HUES6 (cell line): ENCODE data around the gene RPS25.
"Not testable (repeated sequence)": the region's sequence is repeated elsewhere in the genome, so short reads cannot be mapped to it uniquely, and the experiment has no call there.

Experiments
- H3K27ac ChIP-seq: 2 replicates; pipeline ENCODE4 v1.7.0; 2013; ENCODE audit warnings: low read depth, mild to moderate bottlenecking, low read length, inconsistent platforms
- H3K27me3 ChIP-seq: 2 replicates; pipeline ENCODE4 v1.6.1; 2013; ENCODE audit warnings: low read length; ENCODE audit not compliant: control insufficient read depth, insufficient read depth
- H3K36me3 ChIP-seq: 2 replicates; pipeline ENCODE4 v1.6.1; 2013; ENCODE audit warnings: low read length; ENCODE audit not compliant: control insufficient read depth, insufficient read depth
- H3K4me1 ChIP-seq: 2 replicates; pipeline ENCODE4 v1.6.1; 2013; ENCODE audit warnings: low read length; ENCODE audit not compliant: control insufficient read depth, insufficient read depth
- H3K4me3 ChIP-seq: 2 replicates; pipeline ENCODE4 v1.5.1; 2013; ENCODE audit warnings: low read depth, low read length
- H3K9ac ChIP-seq: one replicate; pipeline ENCODE4 v1.6.1; 2013; ENCODE audit warnings: mild to moderate bottlenecking, low read length
- H3K9me3 ChIP-seq: 2 replicates; pipeline ENCODE4 v1.6.1; 2013; ENCODE audit warnings: low read depth, low read length; ENCODE audit not compliant: control insufficient read depth, insufficient read depth

Gene RPS25

DNA sequence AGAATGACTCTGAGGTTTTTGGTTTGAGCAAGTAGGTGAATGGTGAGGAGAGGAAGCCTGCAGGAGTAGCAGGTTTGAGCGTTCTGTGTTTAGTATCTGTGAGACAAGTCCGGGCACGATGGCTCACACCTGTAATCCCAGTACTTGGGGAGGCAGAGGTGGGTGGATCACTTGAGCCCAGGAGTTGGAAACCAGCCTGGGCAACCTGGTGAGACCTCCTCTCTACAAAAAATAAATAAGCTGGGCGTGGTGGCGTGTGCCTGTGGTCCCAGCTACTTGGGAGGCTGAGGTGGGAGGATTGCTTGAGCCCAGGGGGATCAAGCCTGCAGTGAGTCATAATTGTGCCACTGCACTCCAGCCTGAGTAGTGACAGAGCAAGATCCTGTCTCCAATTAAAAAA is 29.9 kb downstream of the RPS25 start:
- Histone ChIP-seq H3K27ac (no peak overlapping the region), H3K4me1 (no peaks in the 10 kb centered on the region; the same call in 1 of the 2 replicates), H3K4me3 (no peak overlapping the region), H3K27me3 (no peaks in the 10 kb centered on the region), H3K9ac (no peak overlapping the region), H3K36me3 (0 out of 2 replicates have a peak, but pooled peaks cover under 1% of the 10 kb centered on the region), H3K9me3 (peaks cover 6% of the 10 kb centered on the region; the same call in 1 of the 2 replicates)

DNA sequence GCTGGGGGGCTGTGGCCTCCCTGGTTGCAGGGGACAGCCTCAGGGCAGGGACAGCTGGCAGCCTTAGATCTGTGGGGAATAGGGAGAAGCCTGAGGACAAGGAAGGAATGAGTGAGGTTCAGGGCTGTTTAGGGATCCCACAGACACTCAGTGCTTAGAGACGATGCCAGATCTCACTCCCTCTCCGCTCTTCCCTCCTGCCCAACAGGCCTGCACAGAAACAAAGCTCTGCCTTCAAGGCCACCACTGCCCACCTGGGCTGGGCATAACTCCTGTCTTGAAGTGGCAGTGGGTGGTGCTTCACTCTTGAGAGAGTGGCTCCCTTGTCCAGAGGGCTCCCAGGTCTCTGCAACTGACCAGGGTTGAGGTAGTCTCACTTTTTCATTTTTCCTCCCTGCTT is 33.3 kb downstream of the RPS25 start:
- H3K9ac ChIP-seq, result no peak overlapping the region
- no peak overlapping the region for H3K4me3 ChIP-seq
- H3K4me1 ChIP-seq, result peaks cover 10% of the 10 kb centered on the region
- H3K27ac ChIP-seq, result no peak overlapping the region
- H3K27me3 ChIP-seq, result no peaks in the 10 kb centered on the region; the same call in 1 of the 2 replicates
- no peaks in the 10 kb centered on the region for H3K36me3 ChIP-seq
- no peaks in the 10 kb centered on the region for H3K9me3 ChIP-seq

- H3K9ac ChIP-seq, H3K27ac ChIP-seq, H3K36me3 ChIP-seq, H3K4me3 ChIP-seq, H3K27me3 ChIP-seq, H3K9me3 ChIP-seq: not testable (repeated sequence)
- H3K4me1 ChIP-seq, result peaks cover 13% of the 10 kb centered on the region
Measured at GRCh38 chr11:118984337-118984736, 33.8 kb downstream of the RPS25 start.

- no peak overlapping the region for H3K9ac ChIP-seq
- no peaks in the 10 kb centered on the region for H3K9me3 ChIP-seq
- H3K4me1 ChIP-seq, result peaks cover 16% of the 10 kb centered on the region
- H3K27me3 ChIP-seq, result peaks cover 6% of the 10 kb centered on the region; the same call in 1 of the 2 replicates
- H3K27ac ChIP-seq, result no peak overlapping the region
- peak overlapping the region; percentile 27; the same call in 1 of the 2 replicates for H3K4me3 ChIP-seq
- H3K36me3 ChIP-seq, result no peaks in the 10 kb centered on the region
Measured at GRCh38 chr11:118980191-118980881, 37.8 kb downstream of the RPS25 start.

DNA sequence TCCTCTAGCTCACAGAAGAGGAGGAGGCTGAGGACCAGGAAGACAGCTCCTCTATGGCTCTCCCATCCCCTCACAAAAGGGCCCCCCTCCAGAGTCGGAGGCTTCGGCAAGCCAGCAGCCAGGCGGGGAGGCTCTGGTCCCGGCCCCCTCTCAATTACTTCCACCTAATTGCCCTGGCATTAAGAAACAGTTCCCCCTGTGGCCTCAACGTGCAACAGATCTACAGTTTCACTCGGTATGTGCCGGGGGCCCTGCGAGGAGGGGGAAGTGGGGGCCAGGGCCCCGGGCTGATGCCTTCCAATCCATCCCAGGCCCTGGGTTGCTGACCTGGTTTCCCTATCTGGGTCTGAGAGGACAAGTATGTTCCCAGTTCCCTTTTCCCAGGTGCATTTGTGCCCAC is 38.7 kb downstream of the RPS25 start:
- Histone ChIP-seq H3K36me3 (no peaks in the 10 kb centered on the region), H3K27ac (no peak overlapping the region), H3K9me3 (no peaks in the 10 kb centered on the region), H3K27me3 (peaks cover 6% of the 10 kb centered on the region; the same call in 1 of the 2 replicates), H3K9ac (no peak overlapping the region), H3K4me1 (peaks cover 16% of the 10 kb centered on the region), H3K4me3 (no peak overlapping the region)

- Histone ChIP-seq H3K27ac (no peak overlapping the region), H3K36me3 (no peaks in the 10 kb centered on the region), H3K9me3 (no peaks in the 10 kb centered on the region), H3K4me1 (peaks cover 16% of the 10 kb centered on the region), H3K27me3 (peaks cover 6% of the 10 kb centered on the region; the same call in 1 of the 2 replicates), H3K9ac (no peak overlapping the region), H3K4me3 (no peak overlapping the region)
Measured at GRCh38 chr11:118975771-118976709, 42.1 kb downstream of the RPS25 start.

GRCh38 chr11:118973985-118974384 is 44.2 kb downstream of the RPS25 start:
- Histone ChIP-seq H3K27me3 (0 out of 2 replicates have a peak, but pooled peaks cover 6% of the 10 kb centered on the region), H3K9me3 (no peaks in the 10 kb centered on the region), H3K4me1 (no peaks in the 10 kb centered on the region), H3K4me3 (no peak overlapping the region), H3K27ac (no peak overlapping the region), H3K9ac (no peak overlapping the region), H3K36me3 (no peaks in the 10 kb centered on the region)

GRCh38 chr11:118971646-118972045 is 46.5 kb downstream of the RPS25 start, which contains the start of gene FOXR1:
FOXR1 (plus strand) TSS chr11:118971761; CDS start chr11:118971932, 171 bp downstream.
- no peaks in the 10 kb centered on the region for H3K4me1 ChIP-seq
- H3K9me3 ChIP-seq, result no peaks in the 10 kb centered on the region
- H3K27ac ChIP-seq, result no peak within 1 kb of the TSS
- no peaks in the 10 kb centered on the region for H3K36me3 ChIP-seq
- no peak within 1 kb of the TSS for H3K4me3 ChIP-seq
- H3K9ac ChIP-seq, result no peak within 1 kb of the TSS
- H3K27me3 ChIP-seq, result 0 out of 2 replicates have a peak, but pooled peaks cover 6% of the 10 kb centered on the region

DNA sequence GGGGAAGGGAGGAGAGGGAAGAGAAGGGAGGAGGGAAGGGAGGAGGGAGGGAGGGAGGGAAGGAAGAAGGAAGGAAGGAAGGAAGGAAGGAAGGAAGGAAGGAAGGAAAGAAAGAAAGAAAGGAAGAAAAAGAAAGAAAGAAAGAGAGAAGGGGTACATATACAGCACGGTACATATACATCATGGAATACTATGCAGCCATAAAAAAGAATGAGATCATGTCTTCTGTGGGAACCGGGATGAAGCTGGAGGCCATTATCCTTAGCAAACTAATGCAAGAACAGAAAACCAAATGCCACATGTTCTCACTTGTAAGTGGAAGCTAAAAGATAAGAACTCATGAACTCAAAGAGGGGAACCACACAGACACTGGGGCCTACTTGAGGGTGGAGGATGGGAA is 48.6 kb downstream of the RPS25 start:
- not testable (repeated sequence) for H3K4me3 ChIP-seq, H3K27me3 ChIP-seq, H3K27ac ChIP-seq, H3K9me3 ChIP-seq, H3K9ac ChIP-seq, H3K4me1 ChIP-seq, H3K36me3 ChIP-seq
